ENCODE results near the gene LGALS3BP. TPM values are rescaled to one million over a fixed set of nuclear protein-coding genes. Genes with fewer than 3 reads are reported as not detected.

LGALS3BP gene, protein sequence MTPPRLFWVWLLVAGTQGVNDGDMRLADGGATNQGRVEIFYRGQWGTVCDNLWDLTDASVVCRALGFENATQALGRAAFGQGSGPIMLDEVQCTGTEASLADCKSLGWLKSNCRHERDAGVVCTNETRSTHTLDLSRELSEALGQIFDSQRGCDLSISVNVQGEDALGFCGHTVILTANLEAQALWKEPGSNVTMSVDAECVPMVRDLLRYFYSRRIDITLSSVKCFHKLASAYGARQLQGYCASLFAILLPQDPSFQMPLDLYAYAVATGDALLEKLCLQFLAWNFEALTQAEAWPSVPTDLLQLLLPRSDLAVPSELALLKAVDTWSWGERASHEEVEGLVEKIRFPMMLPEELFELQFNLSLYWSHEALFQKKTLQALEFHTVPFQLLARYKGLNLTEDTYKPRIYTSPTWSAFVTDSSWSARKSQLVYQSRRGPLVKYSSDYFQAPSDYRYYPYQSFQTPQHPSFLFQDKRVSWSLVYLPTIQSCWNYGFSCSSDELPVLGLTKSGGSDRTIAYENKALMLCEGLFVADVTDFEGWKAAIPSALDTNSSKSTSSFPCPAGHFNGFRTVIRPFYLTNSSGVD
- 10 to 100 TPM; 38.5 to 84.1 (median 45.7) TPM for total RNA-seq

DNA sequence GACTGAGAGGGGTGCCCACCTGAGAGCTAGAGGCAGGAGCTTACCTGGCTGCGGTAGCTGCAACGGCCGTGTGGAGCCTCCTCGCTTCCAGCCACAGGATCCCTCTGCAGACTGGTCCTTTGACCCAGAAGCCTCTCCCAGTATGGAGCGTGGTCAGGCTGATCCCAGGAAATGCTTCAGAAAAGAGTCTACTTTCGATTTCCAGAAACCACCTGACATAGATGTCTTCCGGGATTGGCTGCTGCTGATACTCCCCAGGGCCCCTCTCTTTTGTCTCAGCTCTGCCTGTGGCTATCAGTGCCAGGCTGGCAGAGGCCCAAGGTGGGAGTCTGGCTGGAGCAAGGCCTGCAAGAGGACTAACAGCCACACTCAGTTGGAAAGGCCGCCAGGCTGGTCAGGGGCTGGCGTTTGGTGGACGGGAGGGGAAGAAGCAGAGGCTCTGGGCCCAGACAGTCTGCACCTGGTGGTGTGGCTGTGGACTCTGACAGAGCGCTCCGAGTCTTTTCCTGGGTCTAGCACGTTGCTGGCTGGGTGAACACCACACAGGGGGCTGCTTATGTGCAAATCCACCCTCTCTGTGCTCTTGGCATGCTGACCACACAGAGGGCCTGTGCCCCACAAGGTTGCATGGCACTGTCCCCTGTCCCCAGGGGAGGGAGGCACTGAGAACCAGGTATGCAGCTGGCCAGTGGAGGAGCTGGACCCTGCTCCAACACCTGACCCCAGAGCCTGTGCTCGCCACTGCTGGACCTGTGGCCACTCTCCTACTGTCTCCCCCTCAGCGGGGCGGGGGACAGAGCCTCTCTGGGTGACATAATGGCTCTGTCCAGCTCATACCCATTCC lies at the start of gene LGALS3BP:
LGALS3BP (minus strand) TSS at position 144 of the 844 bp plus-strand sequence. CDS start 2,732 bp downstream, outside the sequence.
- 58 to 60% methylated on average over 14 to 16 of the region's 16 CpGs for WGBS, 2 donors
- no peak for TF ChIP-seq POLR2A (IDR thresholded peaks at IDR 0.05)
- TF ChIP-seq, protein P1, sequence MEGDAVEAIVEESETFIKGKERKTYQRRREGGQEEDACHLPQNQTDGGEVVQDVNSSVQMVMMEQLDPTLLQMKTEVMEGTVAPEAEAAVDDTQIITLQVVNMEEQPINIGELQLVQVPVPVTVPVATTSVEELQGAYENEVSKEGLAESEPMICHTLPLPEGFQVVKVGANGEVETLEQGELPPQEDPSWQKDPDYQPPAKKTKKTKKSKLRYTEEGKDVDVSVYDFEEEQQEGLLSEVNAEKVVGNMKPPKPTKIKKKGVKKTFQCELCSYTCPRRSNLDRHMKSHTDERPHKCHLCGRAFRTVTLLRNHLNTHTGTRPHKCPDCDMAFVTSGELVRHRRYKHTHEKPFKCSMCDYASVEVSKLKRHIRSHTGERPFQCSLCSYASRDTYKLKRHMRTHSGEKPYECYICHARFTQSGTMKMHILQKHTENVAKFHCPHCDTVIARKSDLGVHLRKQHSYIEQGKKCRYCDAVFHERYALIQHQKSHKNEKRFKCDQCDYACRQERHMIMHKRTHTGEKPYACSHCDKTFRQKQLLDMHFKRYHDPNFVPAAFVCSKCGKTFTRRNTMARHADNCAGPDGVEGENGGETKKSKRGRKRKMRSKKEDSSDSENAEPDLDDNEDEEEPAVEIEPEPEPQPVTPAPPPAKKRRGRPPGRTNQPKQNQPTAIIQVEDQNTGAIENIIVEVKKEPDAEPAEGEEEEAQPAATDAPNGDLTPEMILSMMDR (IDR thresholded peaks at IDR 0.05): no peak
- DNase-seq (ENCODE audit: low spot score in 2 of 2): no peak
- no peak within 1 kb of the TSS for H3K4me3 ChIP-seq (ENCODE audit: low read depth, poor library complexity, severe bottlenecking)
- intact Hi-C loops (cut with DNase I; ENCODE audit: low total_unique reads): no loop called here

DNA sequence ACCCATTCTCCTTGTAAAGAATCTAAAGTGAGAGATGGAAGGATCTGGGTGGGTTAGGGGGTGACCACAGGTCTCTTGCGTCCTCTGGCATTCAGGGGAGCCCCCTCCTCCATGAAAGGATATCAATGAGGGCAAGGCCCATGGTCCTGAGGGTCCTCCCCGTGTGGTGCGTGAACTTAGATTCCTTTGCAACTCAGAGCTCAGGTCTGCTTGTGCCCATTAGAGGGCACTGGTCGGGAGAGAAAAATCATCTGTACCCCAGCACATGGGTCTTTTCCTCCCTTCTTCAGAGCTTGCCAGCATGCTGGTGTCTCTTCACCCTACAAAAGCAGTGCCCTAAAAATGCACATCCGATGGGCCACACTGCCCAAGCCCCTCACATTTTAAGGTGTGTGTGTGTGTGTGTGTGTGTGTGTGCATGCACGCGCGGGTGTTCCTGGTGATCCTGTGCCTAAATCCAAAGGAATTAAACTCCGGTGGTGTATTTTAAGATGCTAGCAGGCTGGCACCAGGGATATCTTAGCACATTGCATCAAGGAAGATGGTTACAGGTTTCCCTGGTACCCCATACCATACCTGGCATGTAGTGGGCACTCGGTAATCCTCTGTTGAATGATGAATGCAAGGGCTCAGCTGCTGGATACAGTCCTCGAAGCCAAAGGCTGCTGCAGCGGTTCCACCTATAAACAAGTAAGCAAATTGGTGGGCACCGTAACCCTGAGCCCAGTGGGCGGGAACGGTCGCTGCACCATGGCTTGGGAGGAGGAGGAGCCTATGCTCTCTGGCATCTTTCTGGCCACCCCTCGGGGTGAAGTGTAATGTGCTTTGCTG lies 49.0 kb upstream of the LGALS3BP start:
- no peak overlapping the region for H3K4me3 ChIP-seq (ENCODE audit: low read depth, poor library complexity, severe bottlenecking)
- TF ChIP-seq, protein P1 (IDR thresholded peaks at IDR 0.05): no peak
- no peak for TF ChIP-seq POLR2A (IDR thresholded peaks at IDR 0.05)
- 57 to 71% methylated on average over 17 of the region's 17 CpGs for WGBS, 2 donors
- intact Hi-C loops (cut with DNase I; ENCODE audit: low total_unique reads): no loop called here
- peak in 1 of 2 donors; percentile 83 for DNase-seq (ENCODE audit: low spot score in 2 of 2)

DNA sequence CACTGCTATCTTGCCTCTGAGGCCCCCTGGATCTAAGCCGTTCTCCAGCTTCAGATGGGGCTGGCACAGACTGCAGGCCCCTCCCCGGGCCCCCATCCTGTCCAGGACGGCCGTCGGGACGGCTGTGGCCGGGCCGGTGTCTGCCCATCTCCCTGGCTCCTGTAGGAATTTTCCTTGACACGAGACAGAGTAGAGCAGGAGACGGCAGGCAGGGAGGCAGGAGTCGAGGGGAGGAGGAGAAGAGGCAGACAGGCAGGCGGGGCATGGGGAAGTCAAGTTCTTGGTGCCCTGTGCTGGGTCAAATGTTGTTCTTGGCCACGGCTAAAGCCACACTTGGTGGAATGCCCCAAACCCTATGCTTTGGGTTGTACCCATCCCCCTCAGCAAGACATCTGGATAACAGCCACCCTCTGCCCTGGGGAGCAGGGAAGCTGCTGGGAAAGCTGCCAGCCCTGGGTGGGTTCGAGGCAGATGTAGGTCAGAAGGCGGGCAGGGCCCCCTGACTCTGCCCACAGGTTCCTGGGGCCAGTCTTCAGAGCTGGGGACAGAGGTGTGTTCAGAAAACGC lies 48.3 kb upstream of the LGALS3BP start:
- TF ChIP-seq, protein P1 (IDR thresholded peaks at IDR 0.05): no peak
- TF ChIP-seq POLR2A (IDR thresholded peaks at IDR 0.05): no peak
- WGBS, 2 donors: 22 to 24% methylated on average over 13 to 16 of the region's 16 CpGs
- H3K4me3 ChIP-seq (ENCODE audit: low read depth, poor library complexity, severe bottlenecking): no peak overlapping the region
- DNase-seq (ENCODE audit: low spot score in 2 of 2): peak in 1 of 2 donors; percentile 86
- intact Hi-C loops (cut with DNase I; ENCODE audit: low total_unique reads): no loop called here

DNA sequence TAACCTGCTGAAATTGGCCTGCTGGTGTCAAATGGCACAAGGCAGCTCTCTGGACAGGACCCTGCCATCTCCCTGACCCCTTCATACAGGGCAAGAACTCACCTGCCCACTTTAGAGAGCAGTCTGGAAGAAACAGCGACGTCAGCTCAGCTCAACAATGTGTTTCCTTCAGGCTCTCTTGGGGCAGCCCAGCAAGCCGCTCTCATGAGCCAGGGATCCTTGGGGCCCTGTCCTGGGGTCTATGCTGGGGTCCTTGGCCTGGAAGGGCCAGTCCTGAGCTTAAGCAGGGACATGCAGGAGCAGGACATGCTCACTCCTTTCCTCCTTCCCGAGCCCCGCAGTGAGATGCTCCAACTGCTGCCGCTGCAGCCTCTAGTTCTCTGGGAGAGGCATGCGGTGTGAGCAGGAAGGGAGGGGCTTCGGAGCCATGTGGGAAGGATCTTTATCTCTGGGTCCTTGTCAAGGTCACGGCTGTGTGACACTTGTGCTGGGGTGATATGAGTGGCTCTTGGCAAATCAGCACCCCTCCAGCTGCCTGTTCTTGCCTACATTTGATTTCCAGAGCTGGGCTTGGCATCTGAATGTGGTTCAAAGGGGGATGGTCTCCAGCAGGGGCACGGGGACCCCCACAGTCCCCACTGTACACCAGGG lies 47.7 kb upstream of the LGALS3BP start:
- peak in 1 of 2 donors; percentile 88 for DNase-seq (ENCODE audit: low spot score in 2 of 2)
- H3K4me3 ChIP-seq (ENCODE audit: low read depth, poor library complexity, severe bottlenecking): no peak overlapping the region
- TF ChIP-seq POLR2A (IDR thresholded peaks at IDR 0.05): no peak
- TF ChIP-seq, protein P1 (IDR thresholded peaks at IDR 0.05): no peak
- 0 to 19% methylated on average over 5 to 10 of the region's 10 CpGs for WGBS, 2 donors
- intact Hi-C loops (cut with DNase I; ENCODE audit: low total_unique reads): no loop called here
